GM21447 (cell line): ENCODE measurements around the gene ZNF761.

Experiments used
- ATAC-seq: cut with Tn5 transposase; IDR thresholded peaks from one replicate; pipeline ENCODE4 v1.9.1; 2021; ENCODE audit not compliant: unreplicated experiment

ZNF761 gene

GRCh38 chr19:53504885-53505284 lies 73.1 kb downstream of the ZNF761 start:
- no peak for ATAC-seq

- ATAC-seq = no peak
These were observed 74.9 kb downstream of the ZNF761 start for GRCh38 chr19:53506728-53507127.
